Esophagus muscularis mucosa (tissue), 4 donors: Measurements from ENCODE around the gene ASB13. TPM values are rescaled to one million over a fixed set of nuclear protein-coding genes. Genes with fewer than 3 reads are reported as not detected.
A peak's percentile ranks its signal among the peaks of the same experiment; 100 is the strongest.

Experiments
- DNase-seq: peaks from one replicate; pipeline ENCODE4 v3.0.0-alpha.2; 2017; ENCODE audit errors: extremely low spot score
- H3K27ac ChIP-seq, 4 donors: fragments of 200-600 bp; sonication (generic); replicated peaks in 1 of 4; 1 replicate in 3 of 4; 2 replicates in 1 of 4; pipeline ENCODE4 v1.5.1; 2016 to 2019; ENCODE audit warnings: mild to moderate bottlenecking in 1 of 4
- H3K27me3 ChIP-seq, 4 donors: fragments of 200-600 bp; sonication (generic); one replicate each; pipeline versions ENCODE4 v1.5.1 to v1.6.0; 2016 to 2019
- H3K36me3 ChIP-seq, 4 donors: fragments of 200-600 bp; sonication (generic); one replicate each; pipeline ENCODE4 v1.5.1; 2016 to 2019
- H3K4me1 ChIP-seq, 4 donors: fragments of 200-600 bp; sonication (generic); one replicate each; pipeline ENCODE4 v1.5.1; 2016 to 2019
- H3K4me3 ChIP-seq, 4 donors: fragments of 200-600 bp; sonication (generic); 1 replicate in 2 of 4; 2 replicates in 2 of 4; pipeline ENCODE4 v1.5.1; 2016 to 2019; ENCODE audit warnings: mild to moderate bottlenecking in 4 of 4, moderate library complexity in 1 of 4
- H3K9me3 ChIP-seq, 4 donors: fragments of 200-600 bp; sonication (generic); 1 replicate in 3 of 4; 2 replicates in 1 of 4; pipeline ENCODE4 v1.5.1; 2016 to 2019
- EP300 ChIP-seq: sonication (generic); formaldehyde crosslinking; IDR thresholded peaks from one replicate; pipeline ENCODE4 v1.6.1; 2017; ENCODE audit warnings: antibody characterized with exemption
- POLR2A ChIP-seq: fragments of 450-650 bp; IDR thresholded peaks from one replicate; pipeline ENCODE4 v1.6.1; 2017; ENCODE audit warnings: antibody characterized with exemption, moderate library complexity, mild to moderate bottlenecking, low read depth
- POLR2AphosphoS5 ChIP-seq, 2 donors: sonication (generic); formaldehyde crosslinking; IDR thresholded peaks; one replicate each; pipeline ENCODE4 v1.6.1; 2017; ENCODE audit warnings: antibody characterized with exemption in 2 of 2
- WGBS: methylation state at CpG from one replicate; pipeline ENCODE4 v1.1.5; 2018; 5-methylcytosine and 5-hydroxymethylcytosine counted together
- intact Hi-C: fragments of 100-400 bp; cut with DNase I; formaldehyde crosslinking; loops from one replicate; pipeline ENCODE4 v1.15.1; 2023
- total RNA-seq, 4 donors: library from RNA; depleted of rRNA; stranded (reverse); fragments of >200 nt; gene quantifications; one replicate each; pipeline versions ENCODE4 v1.1.0 to v1.2.1, GENCODE V29; 2016
- TF ChIP-seq, protein P1 (sequence below), 3 experiments: fragments of 200-600 bp in 2 of 3; fragments of 450-650 bp in 1 of 3; sonication (generic) in 2 of 3; IDR thresholded peaks; one replicate each; pipeline ENCODE4 v1.5.1; 2017 to 2019; ENCODE audit warnings: antibody characterized with exemption in 3 of 3, mild to moderate bottlenecking in 2 of 3, moderate library complexity in 1 of 3

Gene ASB13
- total RNA-seq, 4 donors from 2014 or later: 15.4 to 24.0 (median 17.4) TPM

DNA sequence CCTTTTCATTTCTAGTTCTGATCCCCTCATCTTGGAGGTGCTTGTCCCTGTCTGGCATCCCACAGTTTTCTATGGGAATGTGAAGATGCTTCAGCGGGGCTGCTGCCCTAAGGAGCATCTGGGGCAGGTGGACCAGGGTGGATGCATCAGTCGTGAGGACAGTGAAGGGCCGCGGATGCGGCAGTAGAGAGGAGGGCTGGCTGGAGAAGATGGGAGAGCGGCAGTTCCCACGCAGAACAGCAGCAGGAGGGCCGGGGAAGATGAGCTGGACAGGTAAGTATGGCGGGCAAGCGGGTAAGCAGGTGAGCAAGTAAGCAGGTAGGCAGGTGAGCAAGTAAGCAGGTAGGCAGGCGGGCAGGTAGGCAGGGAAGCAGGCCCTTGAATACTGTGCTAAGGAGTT is 48.9 kb downstream of the ASB13 start:
- TF ChIP-seq EP300: no peak
- no peak for TF ChIP-seq POLR2AphosphoS5 (IDR thresholded peaks at IDR 0.05)
- TF ChIP-seq POLR2A: no peak
- TF ChIP-seq, protein P1, sequence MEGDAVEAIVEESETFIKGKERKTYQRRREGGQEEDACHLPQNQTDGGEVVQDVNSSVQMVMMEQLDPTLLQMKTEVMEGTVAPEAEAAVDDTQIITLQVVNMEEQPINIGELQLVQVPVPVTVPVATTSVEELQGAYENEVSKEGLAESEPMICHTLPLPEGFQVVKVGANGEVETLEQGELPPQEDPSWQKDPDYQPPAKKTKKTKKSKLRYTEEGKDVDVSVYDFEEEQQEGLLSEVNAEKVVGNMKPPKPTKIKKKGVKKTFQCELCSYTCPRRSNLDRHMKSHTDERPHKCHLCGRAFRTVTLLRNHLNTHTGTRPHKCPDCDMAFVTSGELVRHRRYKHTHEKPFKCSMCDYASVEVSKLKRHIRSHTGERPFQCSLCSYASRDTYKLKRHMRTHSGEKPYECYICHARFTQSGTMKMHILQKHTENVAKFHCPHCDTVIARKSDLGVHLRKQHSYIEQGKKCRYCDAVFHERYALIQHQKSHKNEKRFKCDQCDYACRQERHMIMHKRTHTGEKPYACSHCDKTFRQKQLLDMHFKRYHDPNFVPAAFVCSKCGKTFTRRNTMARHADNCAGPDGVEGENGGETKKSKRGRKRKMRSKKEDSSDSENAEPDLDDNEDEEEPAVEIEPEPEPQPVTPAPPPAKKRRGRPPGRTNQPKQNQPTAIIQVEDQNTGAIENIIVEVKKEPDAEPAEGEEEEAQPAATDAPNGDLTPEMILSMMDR (IDR thresholded peaks at IDR 0.05): no peak
- DNase-seq: no peak
- Histone ChIP-seq H3K4me1 (peaks cover 6 to 72% (median 57%) of the 10 kb centered on the region in 4 donors), H3K27ac (no peak overlapping the region), H3K4me3 (no peak overlapping the region), H3K9me3 (no peaks in the 10 kb centered on the region), H3K36me3 (no peaks in the 10 kb centered on the region), H3K27me3 (no peaks in the 10 kb centered on the region)
- intact Hi-C loops: no loop called here
- WGBS: 98% methylated on average over 11 of the region's 11 CpGs

DNA sequence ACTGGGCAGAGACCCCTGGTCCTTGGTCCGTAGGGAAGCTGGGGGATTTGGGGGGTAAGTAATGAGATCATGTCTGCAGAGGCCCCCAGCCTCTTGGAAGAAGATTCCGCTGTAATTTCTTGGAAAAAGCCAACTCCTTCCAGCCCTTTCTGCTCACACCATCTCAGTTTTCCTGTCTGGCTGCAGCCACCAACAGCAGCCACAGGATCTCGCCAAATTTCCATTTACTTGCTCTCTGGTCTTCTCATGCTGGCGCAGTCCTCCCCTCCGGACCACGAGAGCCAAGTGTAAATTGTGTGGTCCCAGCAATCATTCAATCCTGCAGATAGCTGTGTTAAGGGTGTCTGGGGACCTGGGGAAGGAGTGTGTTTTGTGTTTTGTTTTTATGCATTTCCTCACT is 49.6 kb downstream of the ASB13 start:
- H3K27ac ChIP-seq: peak overlapping the region in 2 of 4 donors; percentile 2 to 39

DNA sequence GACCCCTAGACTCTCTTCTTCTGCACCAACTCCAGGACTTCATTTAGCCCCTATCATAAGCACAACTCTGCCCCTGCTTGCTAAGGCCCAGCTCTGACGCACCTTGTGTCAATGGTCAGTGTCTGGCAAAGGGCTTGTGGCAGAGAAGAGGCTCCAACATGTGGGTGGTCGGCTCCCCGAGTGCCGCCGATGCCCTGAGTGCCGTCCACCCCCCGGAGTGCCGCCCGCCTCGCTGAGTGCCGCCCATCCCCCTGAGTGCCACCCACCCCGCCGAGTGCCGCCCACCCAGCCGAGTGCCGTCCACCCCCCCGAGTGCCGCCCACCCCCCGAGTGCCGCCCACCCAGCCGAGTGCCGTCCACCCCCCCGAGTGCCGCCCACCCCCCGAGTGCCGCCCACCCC is 50.3 kb downstream of the ASB13 start:
- Histone ChIP-seq H3K27me3 (no peaks in the 10 kb centered on the region), H3K9me3 (no peaks in the 10 kb centered on the region), H3K4me3 (no peak overlapping the region), H3K36me3 (no peaks in the 10 kb centered on the region), H3K4me1 (peaks cover 6 to 78% (median 57%) of the 10 kb centered on the region in 4 donors), H3K27ac (peak overlapping the region in 3 of 4 donors; percentile 63 to 71 (median 68))
- TF ChIP-seq, protein P1 (IDR thresholded peaks at IDR 0.05): no peak
- TF ChIP-seq POLR2A (no peak), POLR2AphosphoS5 (IDR thresholded peaks at IDR 0.05) (no peak), EP300 (no peak)
- intact Hi-C loops: no loop called here
- DNase-seq: no peak
- 94% methylated on average over 6 of the region's 26 CpGs for WGBS

More for the DNA sequence above, 49.6 kb downstream of the ASB13 start:
- no peak for DNase-seq
- H3K4me3 ChIP-seq: no peak overlapping the region
- WGBS: 61% methylated on average over 6 of the region's 6 CpGs
- H3K36me3 ChIP-seq: no peaks in the 10 kb centered on the region
- H3K4me1 ChIP-seq: peaks cover 6 to 77% (median 57%) of the 10 kb centered on the region in 4 donors
- no peaks in the 10 kb centered on the region for H3K9me3 ChIP-seq
- H3K27me3 ChIP-seq: no peaks in the 10 kb centered on the region
- intact Hi-C loops: no loop called here
- TF ChIP-seq POLR2AphosphoS5 (IDR thresholded peaks at IDR 0.05): no peak
- no peak for TF ChIP-seq EP300
- TF ChIP-seq, protein P1 (IDR thresholded peaks at IDR 0.05): no peak
- no peak for TF ChIP-seq POLR2A

- Histone ChIP-seq H3K9me3 (no peaks in the 10 kb centered on the region), H3K36me3 (no peaks in the 10 kb centered on the region), H3K27ac (peak overlapping the region; percentile 45 to 71 (median 66)), H3K4me3 (no peak overlapping the region), H3K27me3 (no peaks in the 10 kb centered on the region), H3K4me1 (peaks cover 6 to 79% (median 55%) of the 10 kb centered on the region in 4 donors)
- no peak for DNase-seq
- intact Hi-C loops: no loop called here
- TF ChIP-seq, protein P1 (IDR thresholded peaks at IDR 0.05): no peak
- TF ChIP-seq EP300 (no peak), POLR2AphosphoS5 (IDR thresholded peaks at IDR 0.05) (no peak), POLR2A (no peak)
- 58% methylated on average over 7 of the region's 7 CpGs for WGBS
These were observed 51.1 kb downstream of the ASB13 start for GRCh38 chr10:5615316-5615715.

DNA sequence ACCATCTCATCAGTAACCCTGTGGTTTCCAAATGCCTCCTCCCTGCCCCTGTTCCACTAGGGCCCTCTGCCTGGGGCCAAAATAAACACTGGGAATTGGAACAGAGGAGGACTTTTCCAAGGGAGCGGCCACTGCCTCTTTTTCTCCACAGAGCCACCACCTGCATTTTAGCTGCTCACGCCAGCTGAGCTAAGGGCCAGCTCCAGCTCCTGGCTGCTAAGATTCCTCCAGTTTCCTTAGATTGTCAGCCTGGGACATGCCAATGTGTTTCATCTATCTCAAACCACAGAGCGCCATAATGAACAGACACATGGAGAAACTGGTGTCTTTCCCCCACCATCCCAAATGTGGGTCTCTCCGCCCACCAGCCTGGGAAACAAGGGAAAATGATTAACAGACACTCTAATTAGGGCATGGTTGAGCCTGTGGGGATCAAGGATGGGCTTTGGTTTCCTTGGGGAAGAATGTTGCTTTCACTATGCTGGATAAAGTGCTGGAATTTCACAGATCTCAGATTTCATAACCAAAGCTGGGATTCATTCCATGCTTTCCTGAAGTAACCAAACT is 52.2 kb downstream of the ASB13 start:
- TF ChIP-seq POLR2A (no peak), EP300 (no peak), POLR2AphosphoS5 (IDR thresholded peaks at IDR 0.05) (no peak)
- TF ChIP-seq, protein P1 (IDR thresholded peaks at IDR 0.05): no peak
- 73% methylated on average over 4 of the region's 4 CpGs for WGBS
- Histone ChIP-seq H3K4me3 (no peak overlapping the region), H3K27me3 (no peaks in the 10 kb centered on the region), H3K27ac (peak overlapping the region; percentile 45 to 68 (median 64)), H3K9me3 (no peaks in the 10 kb centered on the region), H3K36me3 (no peaks in the 10 kb centered on the region), H3K4me1 (peaks cover 6 to 78% (median 54%) of the 10 kb centered on the region in 4 donors)
- DNase-seq: no peak
- intact Hi-C loops: no loop called here
